Tibial nerve (tissue), 4 donors: Measurements from ENCODE around the gene NAT8L.

Source experiments
- CTCF ChIP-seq, 5 experiments: fragments of 200-600 bp in 3 of 5; fragments of 450-650 bp in 2 of 5; sonication (generic) in 3 of 5; IDR thresholded peaks; one replicate each; pipeline ENCODE4 v1.5.1; 2016 to 2019; ENCODE audit warnings: antibody characterized with exemption in 5 of 5, mild to moderate bottlenecking in 3 of 5, moderate library complexity in 2 of 5
- EP300 ChIP-seq, 2 donors: sonication (generic); formaldehyde crosslinking; IDR thresholded peaks; one replicate each; pipeline ENCODE4 v1.6.1; 2017; ENCODE audit warnings: antibody characterized with exemption in 2 of 2, mild to moderate bottlenecking in 1 of 2
- POLR2A ChIP-seq, 2 donors: fragments of 450-650 bp; IDR thresholded peaks; one replicate each; pipeline ENCODE4 v1.6.1; 2017; ENCODE audit warnings: antibody characterized with exemption in 2 of 2, mild to moderate bottlenecking in 2 of 2, moderate library complexity in 2 of 2

GRCh38 chr4:2085496-2085901 lies 26.4 kb downstream of the NAT8L start:
- TF ChIP-seq POLR2A (IDR thresholded peaks at IDR 0.05) (no peak), CTCF (IDR thresholded peaks at IDR 0.05) (no peak), EP300 (IDR thresholded peaks at IDR 0.05) (no peak)
